ENCODE results near the gene RPN2.

- TF ChIP-seq EP300 (IDR thresholded peaks at IDR 0.05; ENCODE audit: low read depth) = no peak
- no peak for TF ChIP-seq POLR2A (IDR thresholded peaks at IDR 0.05)
- TF ChIP-seq CTCF (IDR thresholded peaks at IDR 0.05) = no peak
These were observed 47.8 kb downstream of the RPN2 start for GRCh38 chr20:37226889-37227288.
